OCI-LY7 (cell line): ENCODE measurements around the gene CHCHD6.

Experiments used
- EZH2phosphoT487 ChIP-seq: fragments of 200-600 bp; sonication (generic); IDR thresholded peaks from 2 replicates; pipeline ENCODE4 v1.6.1; 2018; ENCODE audit warnings: low read depth, borderline replicate concordance, mild to moderate bottlenecking, mixed run types, antibody characterized with exemption, low read length, moderate library complexity, mixed read lengths
- TF ChIP-seq, protein P1 (sequence below): fragments of 200-600 bp; sonication (generic); conservative IDR thresholded peaks from 2 replicates; pipeline ENCODE4 v1.5.1; 2014; ENCODE audit warnings: mild to moderate bottlenecking, antibody characterized with exemption, low read length, moderate library complexity, mixed read lengths

DNA sequence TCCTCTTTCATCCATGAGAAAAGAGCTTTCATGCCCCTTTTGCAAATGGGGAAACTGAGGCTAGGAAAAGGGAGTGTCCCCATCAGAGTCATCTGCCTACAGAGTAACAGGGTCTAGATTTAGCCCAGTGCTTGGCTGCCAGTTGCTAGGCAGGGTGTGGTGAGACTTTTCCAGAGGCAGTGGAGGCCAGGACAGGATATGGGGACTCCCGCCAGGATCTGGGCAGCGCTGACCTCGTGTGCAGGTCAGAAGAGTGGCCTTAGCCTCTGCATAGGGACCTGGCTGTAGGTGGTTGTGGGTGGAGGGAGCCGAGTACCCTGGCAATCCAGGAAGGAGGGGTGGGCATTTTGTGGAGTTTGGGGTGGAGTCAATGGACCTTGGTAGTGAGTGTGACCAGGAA is 283.1 kb downstream of the CHCHD6 start:
- TF ChIP-seq, protein P1, sequence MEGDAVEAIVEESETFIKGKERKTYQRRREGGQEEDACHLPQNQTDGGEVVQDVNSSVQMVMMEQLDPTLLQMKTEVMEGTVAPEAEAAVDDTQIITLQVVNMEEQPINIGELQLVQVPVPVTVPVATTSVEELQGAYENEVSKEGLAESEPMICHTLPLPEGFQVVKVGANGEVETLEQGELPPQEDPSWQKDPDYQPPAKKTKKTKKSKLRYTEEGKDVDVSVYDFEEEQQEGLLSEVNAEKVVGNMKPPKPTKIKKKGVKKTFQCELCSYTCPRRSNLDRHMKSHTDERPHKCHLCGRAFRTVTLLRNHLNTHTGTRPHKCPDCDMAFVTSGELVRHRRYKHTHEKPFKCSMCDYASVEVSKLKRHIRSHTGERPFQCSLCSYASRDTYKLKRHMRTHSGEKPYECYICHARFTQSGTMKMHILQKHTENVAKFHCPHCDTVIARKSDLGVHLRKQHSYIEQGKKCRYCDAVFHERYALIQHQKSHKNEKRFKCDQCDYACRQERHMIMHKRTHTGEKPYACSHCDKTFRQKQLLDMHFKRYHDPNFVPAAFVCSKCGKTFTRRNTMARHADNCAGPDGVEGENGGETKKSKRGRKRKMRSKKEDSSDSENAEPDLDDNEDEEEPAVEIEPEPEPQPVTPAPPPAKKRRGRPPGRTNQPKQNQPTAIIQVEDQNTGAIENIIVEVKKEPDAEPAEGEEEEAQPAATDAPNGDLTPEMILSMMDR: no peak
- no peak for TF ChIP-seq EZH2phosphoT487
